ENCODE measurements around the gene FAM193A.
"Not testable (repeated sequence)": the region's sequence is repeated elsewhere in the genome, so short reads cannot be mapped to it uniquely, and the experiment has no call there.

The FAM193A gene

DNA sequence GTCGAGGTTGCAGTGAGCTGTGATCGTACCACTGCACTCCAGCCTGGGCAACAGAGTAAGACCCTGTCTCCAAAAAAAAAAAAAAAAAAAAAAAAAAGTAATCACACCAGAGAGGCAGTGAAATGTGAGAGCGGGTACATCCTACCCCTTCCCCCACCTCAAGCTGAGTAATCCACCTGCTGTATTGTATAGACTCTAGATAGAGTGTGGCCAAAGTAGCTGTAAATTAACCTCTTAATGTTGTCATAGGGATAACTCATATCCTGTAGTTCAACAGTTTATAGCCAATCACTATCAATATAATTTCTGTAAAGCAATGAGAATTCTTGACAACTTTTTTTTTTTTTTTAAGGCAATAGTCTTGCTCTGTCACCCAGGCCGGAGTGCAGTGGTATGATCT lies 188.9 kb downstream of the FAM193A start:
- H3K27ac ChIP-seq (ENCODE audit: low read length): no peak overlapping the region
- no peak overlapping the region for H3K4me3 ChIP-seq (ENCODE audit: low read length)
- H3K9ac ChIP-seq (ENCODE audit: low read depth, low read length): no peak overlapping the region
- no peaks in the 10 kb centered on the region for H3K27me3 ChIP-seq (ENCODE audit: insufficient read depth, low read length)
- no peaks in the 10 kb centered on the region; the same call in 1 of the 2 replicates for H3K9me3 ChIP-seq (ENCODE audit: insufficient read depth, low read depth, low read length)
- peaks cover 28% of the 10 kb centered on the region for H3K36me3 ChIP-seq (ENCODE audit: insufficient read depth, low read depth, low read length)
- H3K4me1 ChIP-seq (ENCODE audit: insufficient read depth, low read length): no peaks in the 10 kb centered on the region

DNA sequence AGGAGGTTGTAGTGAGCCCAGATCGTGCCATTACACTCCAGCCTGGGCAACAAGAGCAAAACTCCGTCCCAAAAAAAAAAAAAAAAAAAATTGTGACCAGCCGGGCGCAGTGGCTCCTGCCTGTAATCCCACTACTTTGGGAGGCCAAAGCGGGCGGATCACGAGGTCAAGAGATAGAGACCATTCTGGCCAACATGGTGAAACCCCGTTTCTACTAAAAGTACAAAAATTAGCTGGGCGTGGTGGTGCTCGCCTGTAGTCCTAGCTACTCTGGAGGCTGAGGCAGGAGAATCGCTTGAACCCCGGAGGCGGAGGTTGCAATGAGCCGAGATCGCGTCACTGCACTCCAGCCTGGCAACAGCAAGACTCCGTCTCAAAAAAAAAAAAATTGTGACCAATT lies 190.4 kb downstream of the FAM193A start:
- peaks cover 24% of the 10 kb centered on the region for H3K36me3 ChIP-seq (ENCODE audit: insufficient read depth, low read depth, low read length)
- not testable (repeated sequence) for H3K4me3 ChIP-seq (ENCODE audit: low read length); H3K27ac ChIP-seq (ENCODE audit: low read length); H3K27me3 ChIP-seq (ENCODE audit: insufficient read depth, low read length); H3K9ac ChIP-seq (ENCODE audit: low read depth, low read length); H3K4me1 ChIP-seq (ENCODE audit: insufficient read depth, low read length); H3K9me3 ChIP-seq (ENCODE audit: insufficient read depth, low read depth, low read length)

DNA sequence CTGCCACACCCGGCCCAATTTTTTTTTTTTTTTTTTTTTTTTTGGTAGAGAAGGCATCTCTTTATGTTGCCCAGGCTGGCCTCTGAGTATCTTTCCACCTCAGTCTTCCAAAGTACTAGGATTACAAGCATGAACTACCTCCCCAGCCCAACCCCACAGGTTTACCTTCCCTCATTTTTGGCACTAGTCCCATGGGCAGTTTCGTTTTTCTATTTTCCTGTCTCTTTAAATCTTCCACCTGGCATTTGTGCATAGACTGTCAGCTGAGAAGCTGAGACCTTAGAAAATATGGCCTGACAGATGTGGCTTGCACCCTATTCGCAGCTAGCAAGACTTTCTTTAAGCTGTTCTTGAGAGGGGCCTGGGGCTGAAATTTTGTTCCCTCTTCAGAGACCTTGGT lies 191.8 kb downstream of the FAM193A start:
- Histone ChIP-seq H3K9ac (ENCODE audit: low read depth, low read length) (no peak overlapping the region), H3K27ac (ENCODE audit: low read length) (no peak overlapping the region), H3K9me3 (ENCODE audit: insufficient read depth, low read depth, low read length) (no peaks in the 10 kb centered on the region; the same call in 1 of the 2 replicates), H3K36me3 (ENCODE audit: insufficient read depth, low read depth, low read length) (peaks cover 30% of the 10 kb centered on the region), H3K27me3 (ENCODE audit: insufficient read depth, low read length) (no peaks in the 10 kb centered on the region), H3K4me3 (ENCODE audit: low read length) (no peak overlapping the region), H3K4me1 (ENCODE audit: insufficient read depth, low read length) (no peaks in the 10 kb centered on the region)

DNA sequence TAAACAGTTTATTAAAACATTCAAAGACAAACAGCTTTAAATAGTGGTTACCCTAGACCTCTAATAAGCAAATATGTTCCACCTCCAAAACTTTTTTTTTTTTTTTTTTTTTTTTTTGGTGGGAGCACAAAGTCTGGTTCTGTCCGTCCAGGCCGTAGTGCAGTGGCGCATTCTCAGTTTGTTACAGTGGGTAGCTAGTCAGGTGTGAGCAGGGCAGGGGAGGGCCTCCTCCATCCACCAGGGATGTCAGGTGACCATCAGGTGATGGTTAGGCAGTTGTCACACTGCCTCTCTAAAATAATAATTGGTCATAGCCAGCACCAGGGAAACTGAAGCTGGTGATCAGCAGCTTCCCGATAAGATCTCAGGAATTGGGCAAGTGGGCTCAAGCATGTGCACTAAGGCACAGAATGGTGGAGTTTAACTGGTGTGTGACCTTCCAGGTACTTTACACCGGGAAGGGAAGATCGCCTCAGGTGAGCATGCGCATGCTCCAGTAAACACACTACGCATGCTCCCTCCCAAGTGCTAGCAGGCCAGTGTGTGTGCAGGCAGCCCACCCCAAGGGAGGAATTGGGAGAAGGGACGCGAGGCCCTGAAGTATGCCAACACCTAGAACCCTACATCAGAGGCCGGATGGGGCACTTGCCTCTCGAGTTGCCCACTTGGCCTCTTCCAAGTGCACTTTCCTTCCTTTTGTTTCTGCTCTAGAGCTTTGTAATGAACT lies 192.5 kb downstream of the FAM193A start:
- Histone ChIP-seq H3K9ac (ENCODE audit: low read depth, low read length) (no peak overlapping the region), H3K27me3 (ENCODE audit: insufficient read depth, low read length) (no peaks in the 10 kb centered on the region), H3K27ac (ENCODE audit: low read length) (no peak overlapping the region), H3K4me3 (ENCODE audit: low read length) (no peak overlapping the region), H3K36me3 (ENCODE audit: insufficient read depth, low read depth, low read length) (peaks cover 31% of the 10 kb centered on the region), H3K9me3 (ENCODE audit: insufficient read depth, low read depth, low read length) (no peaks in the 10 kb centered on the region; the same call in 1 of the 2 replicates), H3K4me1 (ENCODE audit: insufficient read depth, low read length) (no peaks in the 10 kb centered on the region)

DNA sequence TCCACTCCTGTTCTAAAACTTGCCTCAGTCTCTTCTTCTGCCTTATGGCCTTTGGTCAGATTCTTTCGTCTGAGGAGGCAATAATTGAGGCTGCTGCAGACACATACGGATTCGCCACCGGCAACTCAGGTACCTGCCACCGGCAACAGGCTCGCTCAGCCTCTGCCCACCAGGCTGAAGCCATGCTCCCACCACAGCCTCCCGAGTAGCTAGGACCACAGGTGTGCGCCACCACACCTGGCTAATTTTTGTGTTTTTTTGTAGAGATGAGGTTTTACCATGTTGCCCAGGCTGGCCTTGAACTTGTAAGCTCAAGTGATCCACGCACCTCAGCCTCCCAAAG lies 193.1 kb downstream of the FAM193A start:
- H3K36me3 ChIP-seq (ENCODE audit: insufficient read depth, low read depth, low read length): peaks cover 31% of the 10 kb centered on the region

DNA sequence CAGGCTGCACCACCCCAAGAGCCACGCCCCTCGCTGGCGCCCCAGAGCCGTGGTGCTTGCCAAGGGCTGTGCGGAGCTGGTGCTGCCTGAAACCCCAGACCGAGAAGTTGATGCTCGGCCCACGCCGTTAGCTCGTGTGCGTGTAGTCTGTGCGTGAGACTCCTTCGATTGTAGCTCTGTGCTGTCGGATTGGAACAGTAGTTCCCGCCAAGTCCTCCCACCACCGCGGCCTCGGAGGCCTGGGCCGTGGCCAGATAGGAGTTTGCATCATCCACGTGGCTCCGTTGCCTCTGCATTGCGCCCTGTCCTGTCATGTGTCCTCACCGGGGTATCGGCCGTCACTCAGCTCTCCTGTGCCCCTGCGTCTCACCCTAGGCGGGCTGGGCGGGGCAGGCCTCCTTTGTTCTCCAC lies 195.5 kb downstream of the FAM193A start:
- H3K36me3 ChIP-seq (ENCODE audit: insufficient read depth, low read depth, low read length): peaks cover 31% of the 10 kb centered on the region
- no peak overlapping the region for H3K9ac ChIP-seq (ENCODE audit: low read depth, low read length)
- no peaks in the 10 kb centered on the region for H3K4me1 ChIP-seq (ENCODE audit: insufficient read depth, low read length)
- no peak overlapping the region for H3K4me3 ChIP-seq (ENCODE audit: low read length)
- H3K27ac ChIP-seq (ENCODE audit: low read length): no peak overlapping the region
- H3K27me3 ChIP-seq (ENCODE audit: insufficient read depth, low read length): no peaks in the 10 kb centered on the region
- peaks cover 8% of the 10 kb centered on the region for H3K9me3 ChIP-seq (ENCODE audit: insufficient read depth, low read depth, low read length)

More for the DNA sequence above, 193.1 kb downstream of the FAM193A start:
- Histone ChIP-seq H3K4me1 (ENCODE audit: insufficient read depth, low read length) (no peaks in the 10 kb centered on the region), H3K9me3 (ENCODE audit: insufficient read depth, low read depth, low read length) (no peaks in the 10 kb centered on the region; the same call in 1 of the 2 replicates), H3K27me3 (ENCODE audit: insufficient read depth, low read length) (no peaks in the 10 kb centered on the region), H3K4me3 (ENCODE audit: low read length) (no peak overlapping the region), H3K27ac (ENCODE audit: low read length) (no peak overlapping the region), H3K9ac (ENCODE audit: low read depth, low read length) (no peak overlapping the region)

DNA sequence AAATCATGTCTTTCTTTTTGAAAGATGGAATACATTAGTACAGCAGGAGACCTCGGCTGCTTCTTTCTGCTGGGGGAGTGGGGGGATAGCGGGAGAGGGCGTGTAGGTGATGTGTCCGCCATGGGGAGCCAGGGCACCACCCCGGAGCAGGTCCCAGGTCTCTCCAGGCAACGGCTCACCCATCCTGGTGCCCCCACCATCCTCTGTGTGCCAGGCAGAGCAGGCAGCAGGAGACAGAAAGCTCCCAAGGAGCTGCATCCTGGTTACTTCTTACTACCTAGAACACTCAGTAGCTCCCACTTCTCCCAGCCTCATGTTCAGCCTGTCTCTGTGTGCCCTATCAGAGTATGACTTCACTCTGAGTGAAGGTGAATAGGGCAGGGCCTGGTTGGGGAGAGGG lies 196.1 kb downstream of the FAM193A start:
- H3K27ac ChIP-seq (ENCODE audit: low read length): no peak overlapping the region
- H3K4me3 ChIP-seq (ENCODE audit: low read length): no peak overlapping the region
- H3K36me3 ChIP-seq (ENCODE audit: insufficient read depth, low read depth, low read length): peaks cover 31% of the 10 kb centered on the region
- H3K9me3 ChIP-seq (ENCODE audit: insufficient read depth, low read depth, low read length): peaks cover 8% of the 10 kb centered on the region
- no peak overlapping the region for H3K9ac ChIP-seq (ENCODE audit: low read depth, low read length)
- no peaks in the 10 kb centered on the region for H3K4me1 ChIP-seq (ENCODE audit: insufficient read depth, low read length)
- H3K27me3 ChIP-seq (ENCODE audit: insufficient read depth, low read length): no peaks in the 10 kb centered on the region

DNA sequence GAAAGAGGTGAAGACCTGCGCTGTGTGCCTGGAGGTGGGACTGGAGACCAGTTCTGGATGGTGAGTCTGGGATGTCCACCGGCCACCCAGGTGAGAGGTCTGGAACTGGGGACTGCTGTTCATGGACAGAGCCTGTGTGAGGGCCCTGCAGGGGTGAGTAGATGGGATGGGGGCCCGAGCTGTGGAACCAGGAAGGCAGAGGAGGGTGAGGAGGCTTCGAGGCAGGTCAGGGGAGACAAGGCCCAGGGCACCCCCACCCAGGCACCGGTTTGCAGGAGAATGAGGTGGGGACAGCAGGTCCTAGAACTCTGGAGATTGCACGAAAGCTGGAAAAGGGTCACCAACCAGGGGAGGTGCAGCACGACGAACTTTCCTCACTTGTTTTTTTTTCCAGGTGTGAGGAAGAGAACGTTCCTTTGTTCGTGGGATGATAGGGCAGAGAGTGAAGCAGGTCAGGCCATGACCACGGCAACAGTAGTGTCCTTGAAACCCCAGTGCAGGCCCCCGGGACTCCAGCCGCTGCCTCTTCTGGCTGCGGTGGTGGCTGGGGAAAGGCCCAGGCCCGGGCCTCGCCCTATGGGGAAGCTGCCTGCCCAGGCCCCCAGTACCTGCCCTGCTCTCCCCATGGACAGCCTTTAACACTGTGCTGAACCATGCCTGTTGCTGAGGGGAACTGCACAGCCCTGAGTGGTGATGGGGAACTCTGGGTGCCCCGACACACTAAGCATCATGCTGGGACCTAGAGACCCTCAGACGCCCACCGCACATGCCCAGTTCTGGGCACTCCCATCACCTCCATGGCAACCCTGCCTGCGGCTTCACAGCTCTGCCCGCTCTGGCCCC lies 196.8 kb downstream of the FAM193A start:
- Histone ChIP-seq H3K9ac (ENCODE audit: low read depth, low read length) (no peak overlapping the region), H3K4me1 (ENCODE audit: insufficient read depth, low read length) (no peaks in the 10 kb centered on the region), H3K9me3 (ENCODE audit: insufficient read depth, low read depth, low read length) (peaks cover 10% of the 10 kb centered on the region), H3K27me3 (ENCODE audit: insufficient read depth, low read length) (no peaks in the 10 kb centered on the region), H3K4me3 (ENCODE audit: low read length) (no peak overlapping the region), H3K36me3 (ENCODE audit: insufficient read depth, low read depth, low read length) (peaks cover 31% of the 10 kb centered on the region), H3K27ac (ENCODE audit: low read length) (no peak overlapping the region)

DNA sequence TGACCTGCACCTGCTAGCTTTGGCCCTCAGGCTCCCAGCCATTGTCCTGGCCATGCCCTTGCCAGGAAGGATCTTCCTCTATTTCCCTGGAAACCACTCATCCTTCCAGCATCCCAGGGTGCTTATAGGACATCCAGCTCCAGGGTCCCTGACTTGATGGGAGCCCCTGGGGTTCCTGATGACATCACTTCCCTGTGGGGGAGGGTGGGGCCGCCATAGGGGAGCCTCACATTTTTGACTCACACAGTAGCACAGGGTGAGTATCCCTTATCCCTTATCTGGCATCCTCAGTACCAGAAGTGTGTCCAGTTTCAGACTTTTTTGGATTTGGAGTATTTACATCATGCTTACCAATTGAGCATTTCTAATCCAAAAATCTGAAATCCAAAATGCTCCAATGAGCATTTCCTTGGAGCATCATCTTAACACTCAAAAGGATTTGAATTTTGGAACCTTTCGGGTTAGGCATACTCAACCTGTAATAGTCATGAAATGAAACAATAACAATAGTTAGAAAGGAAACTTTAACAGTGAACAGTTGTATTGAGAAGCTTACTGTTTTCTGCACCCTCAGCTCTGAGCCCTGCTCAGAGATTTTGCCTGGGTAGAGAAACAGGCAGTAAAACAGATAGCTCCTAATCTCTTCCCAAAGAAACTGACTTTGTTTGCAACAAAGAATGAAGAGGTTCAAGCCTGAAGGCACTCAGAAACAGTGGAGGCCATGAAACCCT lies 197.6 kb downstream of the FAM193A start:
- Histone ChIP-seq H3K27me3 (ENCODE audit: insufficient read depth, low read length) (no peaks in the 10 kb centered on the region), H3K27ac (ENCODE audit: low read length) (no peak overlapping the region), H3K9ac (ENCODE audit: low read depth, low read length) (no peak overlapping the region), H3K4me3 (ENCODE audit: low read length) (no peak overlapping the region), H3K4me1 (ENCODE audit: insufficient read depth, low read length) (no peaks in the 10 kb centered on the region), H3K9me3 (ENCODE audit: insufficient read depth, low read depth, low read length) (peaks cover 10% of the 10 kb centered on the region), H3K36me3 (ENCODE audit: insufficient read depth, low read depth, low read length) (peaks cover 28% of the 10 kb centered on the region)

DNA sequence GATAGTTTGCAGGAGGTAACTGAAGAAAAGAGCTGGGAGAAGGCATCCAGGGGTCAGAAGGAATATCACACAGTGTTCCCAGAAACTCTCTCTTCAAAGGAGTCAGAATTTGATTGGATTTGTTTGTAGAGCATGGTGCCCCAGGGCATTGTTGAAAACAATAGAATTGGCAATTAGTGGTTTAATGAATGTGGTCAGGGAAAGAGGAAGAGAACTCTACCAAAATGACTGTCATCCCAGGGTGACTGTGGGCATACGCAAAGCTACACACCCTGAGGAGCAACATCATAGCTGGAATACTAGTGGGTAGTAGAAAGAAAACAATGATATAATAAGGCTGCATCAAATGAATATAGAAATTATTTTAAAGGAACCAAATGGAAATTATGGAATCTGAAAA lies 198.2 kb downstream of the FAM193A start:
- H3K4me3 ChIP-seq (ENCODE audit: low read length): no peak overlapping the region
- no peaks in the 10 kb centered on the region for H3K4me1 ChIP-seq (ENCODE audit: insufficient read depth, low read length)
- H3K27ac ChIP-seq (ENCODE audit: low read length): no peak overlapping the region
- no peaks in the 10 kb centered on the region for H3K27me3 ChIP-seq (ENCODE audit: insufficient read depth, low read length)
- peaks cover 10% of the 10 kb centered on the region for H3K9me3 ChIP-seq (ENCODE audit: insufficient read depth, low read depth, low read length)
- no peak overlapping the region for H3K9ac ChIP-seq (ENCODE audit: low read depth, low read length)
- H3K36me3 ChIP-seq (ENCODE audit: insufficient read depth, low read depth, low read length): peaks cover 23% of the 10 kb centered on the region

DNA sequence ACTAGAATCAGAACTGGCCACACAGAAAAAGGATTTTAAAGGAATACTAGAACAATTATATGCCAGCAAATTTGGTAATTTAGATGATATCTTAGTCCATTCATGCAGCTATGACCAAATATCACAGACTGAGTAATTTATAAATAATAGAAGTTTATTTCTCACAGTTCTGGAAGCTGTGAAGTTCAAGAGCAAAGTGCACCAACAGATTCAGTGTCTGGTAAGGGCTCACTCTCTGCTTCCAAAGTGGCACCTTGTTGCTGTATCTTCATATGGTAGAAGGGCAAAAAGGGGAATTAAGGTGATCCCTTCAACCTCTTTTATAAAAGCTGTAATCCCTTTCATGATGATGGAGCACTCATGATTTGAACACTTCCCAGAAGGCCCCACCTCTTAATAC lies 199.4 kb downstream of the FAM193A start:
- no peaks in the 10 kb centered on the region for H3K4me1 ChIP-seq (ENCODE audit: insufficient read depth, low read length)
- no peak overlapping the region for H3K4me3 ChIP-seq (ENCODE audit: low read length)
- H3K27ac ChIP-seq (ENCODE audit: low read length): no peak overlapping the region
- H3K27me3 ChIP-seq (ENCODE audit: insufficient read depth, low read length): no peaks in the 10 kb centered on the region
- peaks cover 10% of the 10 kb centered on the region for H3K9me3 ChIP-seq (ENCODE audit: insufficient read depth, low read depth, low read length)
- no peak overlapping the region for H3K9ac ChIP-seq (ENCODE audit: low read depth, low read length)
- peaks cover 23% of the 10 kb centered on the region; the same call in 1 of the 2 replicates for H3K36me3 ChIP-seq (ENCODE audit: insufficient read depth, low read depth, low read length)

All from iPS-20b (cell line).